ENCODE results near the gene TPGS1.

The TPGS1 gene

GRCh38 chr19:485583-486236 is 21.6 kb upstream of the TPGS1 start:
- no peak for DNase-seq (ENCODE audit: low read depth)

DNA sequence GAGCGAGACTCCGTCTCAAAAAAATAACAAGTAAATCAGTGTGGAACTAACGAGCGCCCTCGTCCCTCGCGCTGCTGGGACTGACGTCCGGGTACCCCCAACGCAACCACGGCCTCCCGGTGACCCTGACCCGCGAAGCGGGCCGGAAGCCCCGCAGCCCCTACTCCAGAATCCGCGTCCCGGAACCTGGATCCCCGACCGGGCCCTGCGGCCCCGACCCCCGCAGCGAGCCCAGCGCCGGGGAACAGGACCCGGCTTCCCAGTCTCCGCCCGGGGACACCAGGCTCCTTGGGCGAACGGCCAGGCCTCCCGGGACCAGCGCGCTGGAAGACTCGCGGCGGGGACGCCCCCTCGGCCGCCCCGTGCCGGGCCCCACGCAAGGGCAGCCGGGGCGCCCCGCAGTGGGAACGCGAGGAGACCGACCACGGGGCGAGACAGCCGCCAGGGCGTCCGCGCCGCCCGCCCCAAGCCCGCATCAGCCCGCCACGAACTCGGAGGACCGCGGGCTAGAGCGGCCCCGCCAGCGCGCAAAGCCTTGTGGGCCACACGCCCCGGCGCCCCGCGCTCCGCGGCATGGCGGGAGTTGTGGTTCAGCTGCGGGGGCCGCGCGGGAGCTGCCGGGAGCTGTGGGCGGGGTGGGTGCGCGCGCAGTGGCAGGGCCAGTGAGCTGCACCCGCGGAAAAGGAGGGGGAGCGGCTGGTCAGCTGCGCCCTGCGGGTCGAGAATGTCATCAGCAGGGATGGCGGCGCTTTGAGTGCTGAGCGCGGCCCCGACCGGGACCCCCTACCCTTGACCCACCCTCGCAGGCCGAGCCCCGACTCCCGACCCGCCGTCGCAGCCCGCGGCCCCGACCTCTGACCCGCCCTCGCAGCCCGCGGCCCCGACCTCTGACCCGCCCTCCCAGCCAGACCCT is 18.5 kb upstream of the TPGS1 start:
- TF ChIP-seq CTCF (IDR thresholded peaks at IDR 0.05; ENCODE audit: insufficient read depth, low read depth, low read length, missing control alignments): no peak
- peak; percentile 97 for DNase-seq (ENCODE audit: low read depth)
- peak overlapping the region; percentile 94 for H3K4me3 ChIP-seq (ENCODE audit: low read depth, low read length)

More at GRCh38 chr19:485583-486236, 21.6 kb upstream of the TPGS1 start:
- no peak for TF ChIP-seq CTCF (IDR thresholded peaks at IDR 0.05; ENCODE audit: insufficient read depth, low read depth, low read length, missing control alignments)
- H3K4me3 ChIP-seq (ENCODE audit: low read depth, low read length): no peak overlapping the region

DNA sequence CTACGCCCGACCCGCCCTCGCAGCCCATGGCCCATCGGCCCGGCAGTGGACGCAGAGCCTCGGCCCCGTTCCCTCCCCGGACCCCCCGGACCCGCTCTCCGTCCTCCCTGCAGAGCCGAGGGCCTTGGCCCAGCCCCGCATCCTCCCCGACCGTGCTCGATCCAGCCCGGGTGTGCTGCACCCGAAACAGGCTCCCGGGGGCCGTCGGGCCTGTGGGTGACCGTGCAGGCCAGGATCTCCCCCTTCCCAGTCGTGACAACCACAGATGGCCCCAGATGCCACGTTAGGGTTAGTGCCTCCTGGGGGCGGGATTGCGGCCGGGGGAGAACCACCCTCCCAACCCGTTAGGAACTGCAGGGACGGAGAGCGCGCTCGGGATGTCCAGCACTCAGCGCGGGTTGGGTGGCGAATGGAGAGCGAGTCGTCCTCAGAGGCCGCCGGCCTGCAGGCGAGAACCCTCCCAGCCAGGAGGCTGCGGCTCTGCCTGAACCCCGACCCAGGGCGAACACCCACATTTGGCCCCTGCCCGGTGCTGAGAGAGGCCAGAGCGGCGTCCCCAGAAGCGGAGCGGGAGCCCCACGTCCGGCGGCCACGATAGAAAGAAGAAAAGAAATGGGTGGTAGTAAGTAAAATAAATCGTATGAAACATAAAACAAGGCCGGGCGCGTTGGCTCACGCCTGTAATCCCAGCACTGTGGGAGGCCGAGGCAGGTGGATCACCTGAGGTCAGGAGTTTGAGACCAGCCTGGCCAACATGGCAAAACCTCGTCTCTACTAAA is 17.7 kb upstream of the TPGS1 start:
- peak overlapping the region; percentile 94 for H3K4me3 ChIP-seq (ENCODE audit: low read depth, low read length)
- DNase-seq (ENCODE audit: low read depth): no peak
- no peak for TF ChIP-seq CTCF (IDR thresholded peaks at IDR 0.05; ENCODE audit: insufficient read depth, low read depth, low read length, missing control alignments)

GRCh38 chr19:491146-491741 is 16.1 kb upstream of the TPGS1 start:
- no peak for TF ChIP-seq CTCF (IDR thresholded peaks at IDR 0.05; ENCODE audit: insufficient read depth, low read depth, low read length, missing control alignments)
- no peak overlapping the region for H3K4me3 ChIP-seq (ENCODE audit: low read depth, low read length)
- DNase-seq (ENCODE audit: low read depth): peak; percentile 47

DNA sequence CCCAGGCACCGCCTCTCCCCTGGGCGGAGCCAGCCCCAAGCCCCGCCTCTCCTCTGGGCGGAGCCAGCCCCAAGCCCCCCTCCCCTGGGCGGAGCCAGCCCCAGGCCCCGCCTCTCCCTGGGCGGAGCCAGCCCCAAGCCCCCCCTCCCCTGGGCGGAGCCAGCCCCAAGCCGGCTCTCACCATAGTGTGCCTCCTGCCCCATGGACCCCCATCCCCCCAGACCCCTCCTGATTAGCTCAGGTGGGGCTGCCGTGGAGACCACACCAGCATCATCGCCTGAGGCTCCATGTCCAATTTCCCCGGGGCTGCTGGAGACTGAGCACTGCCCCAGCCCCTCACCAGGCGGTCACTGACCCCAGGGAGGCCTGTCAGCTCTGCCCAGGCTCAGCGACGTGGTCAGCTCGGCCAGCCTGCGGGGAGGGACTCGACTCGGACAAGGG is 15.2 kb upstream of the TPGS1 start:
- DNase-seq (ENCODE audit: low read depth): no peak
- no peak for TF ChIP-seq CTCF (IDR thresholded peaks at IDR 0.05; ENCODE audit: insufficient read depth, low read depth, low read length, missing control alignments)
- no peak overlapping the region for H3K4me3 ChIP-seq (ENCODE audit: low read depth, low read length)

DNA sequence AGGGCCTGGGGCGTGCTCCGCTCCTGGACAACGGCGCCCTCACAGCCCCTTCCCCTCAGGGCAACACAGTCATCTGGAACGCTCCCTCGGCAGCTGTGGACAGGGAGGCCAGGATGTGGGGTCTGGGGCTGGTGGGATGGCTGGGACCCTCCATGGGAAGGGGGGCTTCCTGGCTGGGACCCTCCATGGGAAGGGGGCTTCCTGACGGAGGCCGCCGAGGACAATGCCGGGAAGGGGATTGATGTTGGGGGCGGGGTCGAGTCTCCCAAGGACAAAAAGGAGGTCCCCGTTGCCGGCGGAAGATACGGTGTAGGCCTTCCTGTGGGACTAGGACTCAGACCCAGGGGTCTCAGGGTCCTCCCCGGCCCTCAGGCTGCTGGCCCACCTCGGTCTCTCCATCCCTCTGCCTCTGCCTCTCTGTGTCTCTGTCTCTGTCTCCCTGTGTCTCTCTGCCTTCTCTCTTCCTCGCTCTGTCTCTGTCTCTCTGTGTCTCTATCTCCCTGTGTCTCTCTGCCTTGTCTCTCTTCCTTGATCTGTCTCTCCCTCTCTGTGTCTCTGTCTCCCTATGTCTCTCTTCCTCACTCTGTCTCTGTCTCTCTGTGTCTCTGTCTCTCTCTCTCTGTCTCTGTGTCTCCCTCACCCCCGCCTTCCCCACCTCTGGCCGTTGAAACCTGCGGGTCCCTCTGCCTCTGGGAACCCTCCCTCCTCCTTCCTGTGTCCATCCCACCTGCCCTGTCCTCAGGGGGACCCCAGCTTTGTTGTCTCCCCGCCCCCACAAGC is 13.7 kb upstream of the TPGS1 start:
- TF ChIP-seq CTCF (IDR thresholded peaks at IDR 0.05; ENCODE audit: insufficient read depth, low read depth, low read length, missing control alignments): no peak
- H3K4me3 ChIP-seq (ENCODE audit: low read depth, low read length): no peak overlapping the region
- DNase-seq (ENCODE audit: low read depth): no peak

Data from GM12865 (cell line).